C4-2B (cell line): ENCODE data around the gene SMYD2.
A peak's percentile ranks its signal among the peaks of the same experiment; 100 is the strongest.
"Not testable (repeated sequence)": the region's sequence is repeated elsewhere in the genome, so short reads cannot be mapped to it uniquely, and the experiment has no call there.

Source experiments
- H3K27ac ChIP-seq: fragments of 450-650 bp; 2 replicates; pipeline ENCODE4 v1.5.1; 2017
- CTCF ChIP-seq: fragments of 450-650 bp; conservative IDR thresholded peaks from 2 replicates; pipeline ENCODE4 v1.5.1; 2017; ENCODE audit warnings: mild to moderate bottlenecking
- ZFX ChIP-seq: fragments of 450-650 bp; IDR thresholded peaks from 2 replicates; pipeline ENCODE4 v1.6.1; 2017

SMYD2 gene

GRCh38 chr1:214272964-214273533, 7.9 kb upstream of the SMYD2 start:
- no peak overlapping the region for H3K27ac ChIP-seq
- no peak for TF ChIP-seq ZFX

- H3K27ac ChIP-seq: not testable (repeated sequence)
Observed at GRCh38 chr1:214275700-214276099, 5.3 kb upstream of the SMYD2 start.

GRCh38 chr1:214276786-214277185, 4.2 kb upstream of the SMYD2 start:
- H3K27ac ChIP-seq: peak overlapping the region; percentile 23; the same call in 1 of the 2 replicates
- no peak for TF ChIP-seq ZFX

GRCh38 chr1:214277704-214278635, 3.0 kb upstream of the SMYD2 start:
- TF ChIP-seq CTCF (no peak), ZFX (no peak)
- H3K27ac ChIP-seq: no peak overlapping the region

- peak overlapping the region; percentile 78 for H3K27ac ChIP-seq
Observed at GRCh38 chr1:214280386-214281020, 456 bp upstream of the SMYD2 start.

GRCh38 chr1:214281720-214282629, 1.0 kb downstream of the SMYD2 start:
- TF ChIP-seq ZFX: no peak
- no peak for TF ChIP-seq CTCF
- peak overlapping the region; percentile 78 for H3K27ac ChIP-seq

More at GRCh38 chr1:214280386-214281020, 456 bp upstream of the SMYD2 start:
- TF ChIP-seq ZFX (no peak), CTCF (no peak)

GRCh38 chr1:214282630-214283242, 1.8 kb downstream of the SMYD2 start:
- TF ChIP-seq ZFX: no peak
- TF ChIP-seq CTCF: no peak
- no peak overlapping the region for H3K27ac ChIP-seq

- no peak overlapping the region for H3K27ac ChIP-seq
- TF ChIP-seq CTCF: no peak
- TF ChIP-seq ZFX: no peak
Observed at GRCh38 chr1:214285610-214286440, 4.9 kb downstream of the SMYD2 start.
